Mesothelial cell of epicardium (in vitro differentiated cells): ENCODE data around the gene GZMH. TPM values are rescaled to one million over a fixed set of nuclear protein-coding genes. Genes with fewer than 3 reads are reported as not detected.

Source experiments
- DNase-seq, 2 experiments: peaks; one replicate each; pipeline ENCODE4 v3.0.0; 2021; ENCODE audit warnings: low spot score in 2 of 2; ENCODE audit not compliant: unreplicated experiment in 2 of 2
- H3K27ac Mint-ChIP-seq: 2 replicates; pipeline ENCODE4 v1.8.0; 2021; ENCODE audit warnings: mixed read lengths
- H3K27me3 Mint-ChIP-seq: 2 replicates; pipeline ENCODE4 v1.8.0; 2021; ENCODE audit warnings: low read depth, mixed read lengths
- H3K36me3 Mint-ChIP-seq: 2 replicates; pipeline ENCODE4 v1.8.0; 2021; ENCODE audit warnings: mixed read lengths
- H3K4me1 Mint-ChIP-seq: 2 replicates; pipeline ENCODE4 v1.8.0; 2021; ENCODE audit warnings: mixed read lengths
- H3K4me3 Mint-ChIP-seq: 2 replicates; pipeline ENCODE4 v1.8.0; 2021; ENCODE audit warnings: mild to moderate bottlenecking, moderate library complexity, mixed read lengths
- H3K9me3 Mint-ChIP-seq: 2 replicates; pipeline ENCODE4 v1.8.0; 2021; ENCODE audit warnings: mixed read lengths
- total RNA-seq: library from RNA; stranded (reverse); gene quantifications from 3 replicates; pipeline ENCODE4 v1.2.1, GENCODE V29; 2021
- TF ChIP-seq, protein P1 (sequence below): fragments of 200-600 bp; sonication (generic); IDR thresholded peaks from one replicate; pipeline ENCODE4 v1.5.0; 2021; ENCODE audit warnings: antibody characterized with exemption; ENCODE audit not compliant: unreplicated experiment

The GZMH gene
- total RNA-seq, 1 donor from 2014 or later = not detected

DNA sequence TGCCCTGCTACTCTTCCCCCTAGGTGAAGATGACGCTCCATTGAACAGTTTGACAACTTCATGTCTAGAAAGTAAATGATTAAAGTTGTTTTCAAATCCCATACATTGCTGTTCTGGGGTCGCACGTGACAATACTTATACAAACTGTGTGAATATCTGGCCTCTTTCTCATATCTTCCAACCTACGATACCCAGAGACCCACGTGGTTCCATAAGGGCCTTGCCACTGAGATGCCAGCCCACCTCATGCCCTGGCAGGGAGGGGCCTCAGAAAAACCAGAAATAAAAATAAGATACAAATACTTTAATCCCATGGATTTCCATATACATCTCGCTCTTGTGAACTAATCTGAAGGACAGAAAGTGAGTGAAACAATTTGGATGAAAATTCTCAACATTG, 20.0 kb upstream of the GZMH start:
- Mint-ChIP-seq H3K36me3 (peaks cover 2% of the 10 kb centered on the region), H3K4me3 (no peak overlapping the region), H3K27me3 (no peaks in the 10 kb centered on the region), H3K27ac (no peak overlapping the region), H3K9me3 (peaks cover 66% of the 10 kb centered on the region), H3K4me1 (no peaks in the 10 kb centered on the region)
- DNase-seq = no peak
- TF ChIP-seq, protein P1, sequence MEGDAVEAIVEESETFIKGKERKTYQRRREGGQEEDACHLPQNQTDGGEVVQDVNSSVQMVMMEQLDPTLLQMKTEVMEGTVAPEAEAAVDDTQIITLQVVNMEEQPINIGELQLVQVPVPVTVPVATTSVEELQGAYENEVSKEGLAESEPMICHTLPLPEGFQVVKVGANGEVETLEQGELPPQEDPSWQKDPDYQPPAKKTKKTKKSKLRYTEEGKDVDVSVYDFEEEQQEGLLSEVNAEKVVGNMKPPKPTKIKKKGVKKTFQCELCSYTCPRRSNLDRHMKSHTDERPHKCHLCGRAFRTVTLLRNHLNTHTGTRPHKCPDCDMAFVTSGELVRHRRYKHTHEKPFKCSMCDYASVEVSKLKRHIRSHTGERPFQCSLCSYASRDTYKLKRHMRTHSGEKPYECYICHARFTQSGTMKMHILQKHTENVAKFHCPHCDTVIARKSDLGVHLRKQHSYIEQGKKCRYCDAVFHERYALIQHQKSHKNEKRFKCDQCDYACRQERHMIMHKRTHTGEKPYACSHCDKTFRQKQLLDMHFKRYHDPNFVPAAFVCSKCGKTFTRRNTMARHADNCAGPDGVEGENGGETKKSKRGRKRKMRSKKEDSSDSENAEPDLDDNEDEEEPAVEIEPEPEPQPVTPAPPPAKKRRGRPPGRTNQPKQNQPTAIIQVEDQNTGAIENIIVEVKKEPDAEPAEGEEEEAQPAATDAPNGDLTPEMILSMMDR = no peak

- H3K27ac Mint-ChIP-seq = no peak overlapping the region
- no peak for DNase-seq
- no peaks in the 10 kb centered on the region for H3K4me1 Mint-ChIP-seq
- H3K4me3 Mint-ChIP-seq = no peak overlapping the region
- H3K27me3 Mint-ChIP-seq = no peaks in the 10 kb centered on the region
- H3K36me3 Mint-ChIP-seq = peaks cover 1% of the 10 kb centered on the region
- peaks cover 83% of the 10 kb centered on the region for H3K9me3 Mint-ChIP-seq
- TF ChIP-seq, protein P1 = no peak
Measured at GRCh38 chr14:24613747-24614146, 4.3 kb upstream of the GZMH start.

GRCh38 chr14:24613241-24613640, 3.8 kb upstream of the GZMH start:
- no peaks in the 10 kb centered on the region for H3K27me3 Mint-ChIP-seq
- H3K36me3 Mint-ChIP-seq = peaks cover 1% of the 10 kb centered on the region
- peaks cover 83% of the 10 kb centered on the region for H3K9me3 Mint-ChIP-seq
- TF ChIP-seq, protein P1 = no peak
- no peak for DNase-seq
- no peaks in the 10 kb centered on the region for H3K4me1 Mint-ChIP-seq
- H3K4me3 Mint-ChIP-seq = no peak overlapping the region
- no peak overlapping the region for H3K27ac Mint-ChIP-seq

GRCh38 chr14:24612196-24612595, 2.7 kb upstream of the GZMH start:
- Mint-ChIP-seq H3K4me3 (no peak overlapping the region), H3K27me3 (no peaks in the 10 kb centered on the region), H3K27ac (no peak overlapping the region), H3K4me1 (no peaks in the 10 kb centered on the region), H3K9me3 (peaks cover 82% of the 10 kb centered on the region), H3K36me3 (peaks cover 1% of the 10 kb centered on the region)
- TF ChIP-seq, protein P1 = no peak
- no peak for DNase-seq

DNA sequence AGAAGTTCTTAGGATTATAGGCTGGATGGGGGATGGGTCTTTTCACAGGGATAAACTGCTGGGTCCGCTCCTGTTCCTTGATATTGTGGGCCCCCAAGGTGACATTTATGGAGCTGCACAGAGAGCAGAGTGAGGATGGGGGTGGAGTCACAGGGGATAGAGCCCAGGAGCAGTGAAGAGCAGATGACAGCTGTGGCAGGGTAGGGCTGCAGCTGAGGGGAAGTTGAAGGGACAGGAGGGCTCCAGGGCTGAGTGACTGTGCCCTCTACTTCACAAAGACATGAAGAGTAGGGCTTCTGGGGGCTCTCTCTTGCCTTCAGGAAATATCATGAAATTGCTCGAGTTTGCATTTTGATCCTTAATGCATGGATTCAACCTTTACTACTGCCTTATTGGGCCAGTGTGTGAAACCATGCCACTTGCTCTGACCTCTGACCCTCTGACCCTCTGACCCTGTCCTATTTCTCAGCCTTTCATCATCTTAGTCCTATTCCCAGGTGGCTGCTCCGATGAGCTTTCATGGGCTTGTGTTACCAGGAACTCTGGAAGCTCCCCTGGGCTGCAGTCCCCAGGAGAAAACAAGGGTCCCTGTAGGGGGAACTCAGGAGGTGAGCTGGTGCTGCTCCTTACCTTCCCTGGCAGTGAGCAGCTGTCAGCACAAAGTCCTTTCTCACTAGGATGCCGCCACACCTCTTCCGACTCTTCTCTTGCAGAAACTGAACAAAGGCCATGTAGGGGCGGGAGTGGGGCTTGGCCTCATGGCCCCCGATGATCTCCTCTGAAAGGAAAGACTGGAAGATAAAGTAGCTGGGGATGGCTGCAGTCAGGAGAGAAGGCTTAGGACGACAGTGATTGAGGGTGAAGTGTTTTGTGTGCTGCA, 1.6 kb downstream of the GZMH start:
- Mint-ChIP-seq H3K4me3 (no peak overlapping the region), H3K4me1 (no peaks in the 10 kb centered on the region), H3K27me3 (no peaks in the 10 kb centered on the region), H3K9me3 (peaks cover 82% of the 10 kb centered on the region), H3K27ac (no peak overlapping the region), H3K36me3 (peaks cover 1% of the 10 kb centered on the region)
- DNase-seq = no peak
- TF ChIP-seq, protein P1 = no peak
